Endothelial cell of umbilical vein (primary cell): ENCODE results near the gene UGT2A1. TPM values are rescaled to one million over a fixed set of nuclear protein-coding genes. Genes with fewer than 3 reads are reported as not detected.

Source experiments
- BruUV-seq: library from RNA; stranded (reverse); fragments of 400-500 nt; replicated peaks from 2 replicates; lab custom pipeline; 2021; lab: Mats Ljungman, UMichigan
- CTCF ChIA-PET: fragments of 300-600, 350-600 bp; sonication (Branson Sonifier 250); formaldehyde crosslinking; loops from one replicate; lab custom pipeline; 2021; ENCODE audit warnings: antibody characterized with exemption, inconsistent platforms; lab: Charles Lee
- POLR2A ChIA-PET: fragments of 300-600, 350-600 bp; sonication (Branson Sonifier 250); formaldehyde crosslinking; loops from one replicate; lab custom pipeline; 2021; ENCODE audit warnings: antibody characterized with exemption, inconsistent platforms; lab: Charles Lee
- DNase-seq: peaks from one replicate; pipeline ENCODE4 v3.0.0-alpha.2; 2011; ENCODE audit warnings: low read depth, low spot score
- FAIRE-seq: peaks from 2 replicates; lab custom pipeline; 2011; peaks lifted over from hg19 to GRCh38; lab: Jason Lieb, UNC
- H2AFZ ChIP-seq: 2 replicates; pipeline ENCODE4 v1.6.0; 2012; ENCODE audit warnings: low read depth, low read length, control low read depth, inconsistent platforms
- H3K27ac ChIP-seq: 2 replicates; pipeline ENCODE4 v1.5.1; 2011; ENCODE audit warnings: low read depth, mild to moderate bottlenecking, control low read depth, low read length, moderate library complexity; ENCODE audit not compliant: insufficient read depth
- H3K27me3 ChIP-seq, 2 experiments: 2 replicates each; pipeline versions ENCODE4 v1.6.0 to v1.6.1; 2011; ENCODE audit warnings: low read length in 2 of 2, mixed read lengths in 1 of 2; ENCODE audit not compliant: control insufficient read depth in 2 of 2, insufficient read depth in 2 of 2
- H3K36me3 ChIP-seq, 2 experiments: 2 replicates in 1 of 2; 3 replicates in 1 of 2; pipeline ENCODE4 v1.5.1; 2011; ENCODE audit warnings: low read length in 2 of 2, mild to moderate bottlenecking in 1 of 2, moderate library complexity in 1 of 2; ENCODE audit not compliant: control insufficient read depth in 2 of 2, insufficient read depth in 2 of 2; ENCODE audit errors: extremely low read depth in 1 of 2
- H3K4me1 ChIP-seq: 3 replicates; pipeline ENCODE4 v1.5.1; 2011; ENCODE audit warnings: mild to moderate bottlenecking, low read length; ENCODE audit not compliant: control insufficient read depth, insufficient read depth; ENCODE audit errors: extremely low read depth
- H3K4me2 ChIP-seq: 2 replicates; pipeline ENCODE4 v1.6.1; 2011; ENCODE audit warnings: low read length, control low read depth, mixed read lengths; ENCODE audit not compliant: insufficient read depth
- H3K4me3 ChIP-seq, 3 experiments: fragments of 200-600 bp in 1 of 3; sonication (generic), shearing (Covaris generic) in 1 of 3; replicated peaks in 1 of 3; 2 replicates each; pipeline ENCODE4 v1.5.1; 2011 to 2016; ENCODE audit warnings: control low read depth in 3 of 3, low read length in 3 of 3, mild to moderate bottlenecking in 2 of 3, inconsistent platforms in 1 of 3, low read depth in 1 of 3, moderate library complexity in 1 of 3; ENCODE audit not compliant: insufficient read depth in 1 of 3
- H3K79me2 ChIP-seq: 2 replicates; pipeline ENCODE4 v1.6.0; 2012; ENCODE audit warnings: low read length, inconsistent platforms; ENCODE audit not compliant: control insufficient read depth, insufficient read depth
- H3K9ac ChIP-seq: replicated peaks from 2 replicates; pipeline ENCODE3; 2011; ENCODE audit warnings: low read length, control low read depth; ENCODE audit not compliant: insufficient read depth; ENCODE audit errors: extremely low read depth
- H3K9me1 ChIP-seq: replicated peaks from 3 replicates; pipeline ENCODE4 v1.6.0; 2011; ENCODE audit warnings: mild to moderate bottlenecking, low read length; ENCODE audit not compliant: control insufficient read depth, insufficient read depth; ENCODE audit errors: extremely low read depth
- H3K9me3 ChIP-seq: replicated peaks from 2 replicates; pipeline ENCODE4 v1.5.1; 2012; ENCODE audit warnings: low read length, inconsistent platforms; ENCODE audit not compliant: control insufficient read depth, insufficient read depth
- H4K20me1 ChIP-seq: replicated peaks from 2 replicates; pipeline ENCODE3; 2011; ENCODE audit warnings: mild to moderate bottlenecking, low read length; ENCODE audit not compliant: control insufficient read depth, insufficient read depth; ENCODE audit errors: extremely low read depth
- EZH2 ChIP-seq: IDR thresholded peaks from 2 replicates; pipeline ENCODE4 v1.6.1; 2012; ENCODE audit warnings: borderline replicate concordance, low read depth, mild to moderate bottlenecking, moderate library complexity, low read length, inconsistent platforms; ENCODE audit not compliant: severe bottlenecking
- FOS ChIP-seq: IDR thresholded peaks from 2 replicates; pipeline ENCODE4 v1.6.1; 2011; ENCODE audit warnings: mild to moderate bottlenecking, low read length, moderate library complexity, borderline replicate concordance; ENCODE audit not compliant: insufficient read depth
- GATA2 ChIP-seq: IDR thresholded peaks from 2 replicates; pipeline ENCODE4 v1.7.0; 2011; ENCODE audit warnings: low read depth, mild to moderate bottlenecking, moderate library complexity, mixed read lengths, low read length; ENCODE audit not compliant: insufficient read length, insufficient read depth
- JUN ChIP-seq: IDR thresholded peaks from 2 replicates; pipeline ENCODE4 v1.6.1; 2011; ENCODE audit warnings: borderline replicate concordance, low read depth; ENCODE audit not compliant: insufficient read length, insufficient read depth
- MYC ChIP-seq: IDR thresholded peaks from one replicate; pipeline ENCODE4 v1.6.1; 2011; ENCODE audit warnings: mild to moderate bottlenecking, low read depth, low read length
- POLR2A ChIP-seq: IDR thresholded peaks from 2 replicates; pipeline ENCODE4 v1.6.1; 2012; ENCODE audit warnings: low read depth, mild to moderate bottlenecking, control low read depth, low read length
- POLR2AphosphoS5 ChIP-seq: IDR thresholded peaks from 2 replicates; pipeline ENCODE4 v1.6.1; 2012; ENCODE audit warnings: low read depth, mild to moderate bottlenecking, control low read depth, low read length, moderate library complexity; ENCODE audit not compliant: insufficient read depth
- dilution Hi-C: fragments of 300-500 bp; cut with MboI; formaldehyde crosslinking; loops from one replicate; pipeline ENCODE4 v1.15.0; 2019; ENCODE audit warnings: low sequenced_read_pairs; ENCODE audit not compliant: extremely low pct_ligation_motif_present
- intact Hi-C: fragments of 100-400 bp; cut with micrococcal nuclease; formaldehyde crosslinking; loops from one replicate; pipeline ENCODE4 v1.10.0; 2022
- polyA plus RNA-seq, 4 experiments: library from polyadenylated mRNA; depleted of rRNA in 3 of 4; stranded (reverse) in 3 of 4; unstranded in 1 of 4; fragments of >200 nt; gene quantifications; 2 replicates each; pipeline versions ENCODE4 v1.2.1 to v1.2.3, GENCODE V29; 2011 to 2012; ENCODE audit warnings: missing spikeins in 1 of 4
- total RNA-seq: library from RNA; stranded (reverse); gene quantifications from 2 replicates; pipeline ENCODE4 v1.2.3, GENCODE V29; 2021
- TF ChIP-seq, protein P1 (sequence below): IDR thresholded peaks from 2 replicates; pipeline ENCODE4 v1.6.1; 2011; ENCODE audit not compliant: insufficient read depth, insufficient read length
- TF ChIP-seq, protein P2 (sequence below), 2 donors: IDR thresholded peaks; 1 replicate in 1 of 2; 2 replicates in 1 of 2; pipeline ENCODE4 v1.5.1; 2011; ENCODE audit warnings: low read length in 2 of 2, mild to moderate bottlenecking in 2 of 2, moderate library complexity in 2 of 2, control low read depth in 1 of 2, inconsistent platforms in 1 of 2, low read depth in 1 of 2; ENCODE audit not compliant: insufficient read depth in 1 of 2; ENCODE audit errors: extremely low read depth in 1 of 2

Gene UGT2A1
- total and polyA plus RNA-seq, 2 donors (not counting 3 experiments of a cell fraction or from before 2014, with no cell fraction given) = 0.04 TPM; not detected in 1

DNA sequence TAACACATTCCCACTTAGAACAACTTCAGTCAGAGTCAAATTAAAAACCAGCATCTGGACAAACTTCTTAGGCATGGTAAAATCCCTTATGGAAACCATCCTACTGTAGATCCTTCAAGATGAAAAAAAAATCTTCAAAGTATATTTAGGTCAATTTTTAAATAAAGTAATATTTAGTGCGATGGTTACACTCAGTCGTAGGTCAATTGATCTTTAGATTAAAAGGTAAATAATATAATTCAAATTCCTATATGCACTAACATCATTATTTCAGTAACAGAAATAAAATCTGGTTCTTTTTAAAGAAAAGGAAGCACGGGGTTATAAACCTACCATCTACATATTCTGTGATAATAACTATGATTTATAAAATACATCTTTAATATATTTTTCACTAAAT, 13.5 kb downstream of the UGT2A1 start, which contains the start of gene UGT2A2:
UGT2A2 (minus strand) TSS at position 101 of the 400 bp plus-strand sequence; CDS start at position 99, 2 bp downstream.
- no peak for TF ChIP-seq EZH2
- TF ChIP-seq JUN = no peak
- TF ChIP-seq, protein P1, sequence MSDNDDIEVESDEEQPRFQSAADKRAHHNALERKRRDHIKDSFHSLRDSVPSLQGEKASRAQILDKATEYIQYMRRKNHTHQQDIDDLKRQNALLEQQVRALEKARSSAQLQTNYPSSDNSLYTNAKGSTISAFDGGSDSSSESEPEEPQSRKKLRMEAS = no peak
- TF ChIP-seq GATA2 = no peak
- no peak for TF ChIP-seq FOS
- TF ChIP-seq POLR2AphosphoS5 = no peak
- no peak for TF ChIP-seq MYC
- TF ChIP-seq, protein P2, sequence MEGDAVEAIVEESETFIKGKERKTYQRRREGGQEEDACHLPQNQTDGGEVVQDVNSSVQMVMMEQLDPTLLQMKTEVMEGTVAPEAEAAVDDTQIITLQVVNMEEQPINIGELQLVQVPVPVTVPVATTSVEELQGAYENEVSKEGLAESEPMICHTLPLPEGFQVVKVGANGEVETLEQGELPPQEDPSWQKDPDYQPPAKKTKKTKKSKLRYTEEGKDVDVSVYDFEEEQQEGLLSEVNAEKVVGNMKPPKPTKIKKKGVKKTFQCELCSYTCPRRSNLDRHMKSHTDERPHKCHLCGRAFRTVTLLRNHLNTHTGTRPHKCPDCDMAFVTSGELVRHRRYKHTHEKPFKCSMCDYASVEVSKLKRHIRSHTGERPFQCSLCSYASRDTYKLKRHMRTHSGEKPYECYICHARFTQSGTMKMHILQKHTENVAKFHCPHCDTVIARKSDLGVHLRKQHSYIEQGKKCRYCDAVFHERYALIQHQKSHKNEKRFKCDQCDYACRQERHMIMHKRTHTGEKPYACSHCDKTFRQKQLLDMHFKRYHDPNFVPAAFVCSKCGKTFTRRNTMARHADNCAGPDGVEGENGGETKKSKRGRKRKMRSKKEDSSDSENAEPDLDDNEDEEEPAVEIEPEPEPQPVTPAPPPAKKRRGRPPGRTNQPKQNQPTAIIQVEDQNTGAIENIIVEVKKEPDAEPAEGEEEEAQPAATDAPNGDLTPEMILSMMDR (IDR thresholded peaks at IDR 0.05; ENCODE audit: extremely low read depth in 1 of 2, insufficient read depth in 1 of 2, low read depth in 1 of 2, low read length in 2 of 2) = no peak
- TF ChIP-seq POLR2A = no peak
- intact Hi-C loops = no loop called here
- no peak for FAIRE-seq

More for the DNA sequence above, 13.5 kb downstream of the UGT2A1 start, which contains the start of gene UGT2A2:
- Histone ChIP-seq H3K9me3 (no peaks in the 10 kb centered on the region), H3K4me2 (no peak within 1 kb of the TSS), H3K4me1 (no peaks in the 10 kb centered on the region), H2AFZ (no peak within 1 kb of the TSS), H3K27ac (no peak within 1 kb of the TSS), H3K27me3 (no peaks in the 10 kb centered on the region), H3K79me2 (no peaks in the 10 kb centered on the region), H3K9ac (no peak within 1 kb of the TSS), H3K4me3 (no peak within 1 kb of the TSS), H3K9me1 (no peaks in the 10 kb centered on the region), H3K36me3 (no peaks in the 10 kb centered on the region), H4K20me1 (no peaks in the 10 kb centered on the region)
- DNase-seq = no peak
- dilution Hi-C loops = no loop called here
- CTCF ChIA-PET = no interaction called here
- POLR2A ChIA-PET = no interaction called here
- no TSS peak for BruUV-seq
